ENCODE results near the gene CBX6. TPM values are rescaled to one million over a fixed set of nuclear protein-coding genes. Genes with fewer than 3 reads are reported as not detected.

The CBX6 gene
- total and polyA plus RNA-seq, 2 donors from 2014 or later: 24.9 to 113 TPM

DNA sequence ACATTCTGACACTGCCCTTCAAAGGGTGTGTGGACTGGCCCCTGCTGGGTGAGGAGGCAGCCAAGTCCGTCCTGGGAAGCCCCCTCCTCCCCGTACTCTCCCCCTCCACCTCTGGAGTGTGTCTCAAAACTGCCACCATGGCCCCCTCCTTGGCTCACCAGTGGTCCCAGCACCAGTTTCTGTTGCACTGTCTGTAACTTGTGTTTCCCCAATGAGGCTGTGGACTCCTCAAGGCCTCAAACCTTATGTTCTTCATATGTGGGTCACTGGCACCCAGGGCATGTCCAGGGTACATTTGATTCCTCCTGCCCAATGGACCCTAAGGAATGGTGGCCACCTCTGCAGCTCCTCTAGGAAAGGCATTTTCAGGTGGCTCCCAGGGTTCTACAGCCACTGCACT, 21.6 kb downstream of the CBX6 start:
- intact Hi-C loops (cut with DNase I): no loop called here
- TF ChIP-seq, protein P1, sequence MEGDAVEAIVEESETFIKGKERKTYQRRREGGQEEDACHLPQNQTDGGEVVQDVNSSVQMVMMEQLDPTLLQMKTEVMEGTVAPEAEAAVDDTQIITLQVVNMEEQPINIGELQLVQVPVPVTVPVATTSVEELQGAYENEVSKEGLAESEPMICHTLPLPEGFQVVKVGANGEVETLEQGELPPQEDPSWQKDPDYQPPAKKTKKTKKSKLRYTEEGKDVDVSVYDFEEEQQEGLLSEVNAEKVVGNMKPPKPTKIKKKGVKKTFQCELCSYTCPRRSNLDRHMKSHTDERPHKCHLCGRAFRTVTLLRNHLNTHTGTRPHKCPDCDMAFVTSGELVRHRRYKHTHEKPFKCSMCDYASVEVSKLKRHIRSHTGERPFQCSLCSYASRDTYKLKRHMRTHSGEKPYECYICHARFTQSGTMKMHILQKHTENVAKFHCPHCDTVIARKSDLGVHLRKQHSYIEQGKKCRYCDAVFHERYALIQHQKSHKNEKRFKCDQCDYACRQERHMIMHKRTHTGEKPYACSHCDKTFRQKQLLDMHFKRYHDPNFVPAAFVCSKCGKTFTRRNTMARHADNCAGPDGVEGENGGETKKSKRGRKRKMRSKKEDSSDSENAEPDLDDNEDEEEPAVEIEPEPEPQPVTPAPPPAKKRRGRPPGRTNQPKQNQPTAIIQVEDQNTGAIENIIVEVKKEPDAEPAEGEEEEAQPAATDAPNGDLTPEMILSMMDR (IDR thresholded peaks at IDR 0.05; ENCODE audit: borderline replicate concordance, extremely low read depth, insufficient read depth): no peak
- FAIRE-seq: no peak
- Histone ChIP-seq H3K9me3 (ENCODE audit: control insufficient read depth in 2 of 3, insufficient read depth in 1 of 3, low read length in 3 of 3) (no peaks in the 10 kb centered on the region), H3K27ac (ENCODE audit: low read depth in 2 of 2, low read length in 2 of 2) (no peak overlapping the region), H3K36me3 (ENCODE audit: control insufficient read depth in 2 of 3, insufficient read depth in 3 of 3, low read length in 3 of 3) (no peaks in the 10 kb centered on the region), H3K4me1 (ENCODE audit: control insufficient read depth in 2 of 3, insufficient read depth in 2 of 3, low read depth in 1 of 3, low read length in 3 of 3) (no peaks in the 10 kb centered on the region), H3K27me3 (ENCODE audit: control insufficient read depth, insufficient read depth, low read length) (no peaks in the 10 kb centered on the region), H3K9ac (ENCODE audit: low read length in 3 of 3) (no peak overlapping the region), H3K4me3 (ENCODE audit: low read length in 3 of 3) (no peak overlapping the region)
- peak in 1 of 5 donors; percentile 51 for DNase-seq

DNA sequence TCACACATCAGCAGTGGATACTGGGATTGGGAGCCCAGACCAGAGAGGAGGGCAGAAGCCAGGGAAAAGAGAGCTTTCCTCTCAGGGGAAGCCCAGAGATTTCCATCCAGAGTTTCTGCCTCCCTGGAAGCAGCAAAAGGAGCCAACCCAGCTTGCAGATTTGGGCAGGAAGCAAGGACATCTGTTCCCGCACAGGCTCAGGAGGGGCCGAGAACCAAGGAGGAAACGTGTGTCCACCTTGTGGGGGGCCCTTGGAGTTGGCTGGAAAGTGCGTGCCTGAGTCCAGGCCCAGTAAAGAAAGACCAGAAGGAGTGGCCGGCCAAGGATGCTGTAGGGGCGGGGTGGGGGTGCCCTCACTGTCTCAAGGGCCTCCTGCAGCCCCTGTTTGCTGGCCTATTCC, 22.2 kb downstream of the CBX6 start:
- intact Hi-C loops (cut with DNase I): loop anchor here (10.0 kb wide), 1 partner anchor 85 kb away; no protein-coding TSS in a partner anchor
- no peak overlapping the region for H3K4me3 ChIP-seq (ENCODE audit: low read length in 3 of 3)
- H3K9me3 ChIP-seq (ENCODE audit: control insufficient read depth in 2 of 3, insufficient read depth in 1 of 3, low read length in 3 of 3): no peaks in the 10 kb centered on the region
- H3K27me3 ChIP-seq (ENCODE audit: control insufficient read depth, insufficient read depth, low read length): no peaks in the 10 kb centered on the region
- H3K27ac ChIP-seq (ENCODE audit: low read depth in 2 of 2, low read length in 2 of 2): no peak overlapping the region
- no peaks in the 10 kb centered on the region for H3K36me3 ChIP-seq (ENCODE audit: control insufficient read depth in 2 of 3, insufficient read depth in 3 of 3, low read length in 3 of 3)
- FAIRE-seq: no peak
- peak in 1 of 5 donors; percentile 46 for DNase-seq
- no peak overlapping the region for H3K9ac ChIP-seq (ENCODE audit: low read length in 3 of 3)
- TF ChIP-seq, protein P1 (IDR thresholded peaks at IDR 0.05; ENCODE audit: borderline replicate concordance, extremely low read depth, insufficient read depth): no peak
- H3K4me1 ChIP-seq (ENCODE audit: control insufficient read depth in 2 of 3, insufficient read depth in 2 of 3, low read depth in 1 of 3, low read length in 3 of 3): no peaks in the 10 kb centered on the region

DNA sequence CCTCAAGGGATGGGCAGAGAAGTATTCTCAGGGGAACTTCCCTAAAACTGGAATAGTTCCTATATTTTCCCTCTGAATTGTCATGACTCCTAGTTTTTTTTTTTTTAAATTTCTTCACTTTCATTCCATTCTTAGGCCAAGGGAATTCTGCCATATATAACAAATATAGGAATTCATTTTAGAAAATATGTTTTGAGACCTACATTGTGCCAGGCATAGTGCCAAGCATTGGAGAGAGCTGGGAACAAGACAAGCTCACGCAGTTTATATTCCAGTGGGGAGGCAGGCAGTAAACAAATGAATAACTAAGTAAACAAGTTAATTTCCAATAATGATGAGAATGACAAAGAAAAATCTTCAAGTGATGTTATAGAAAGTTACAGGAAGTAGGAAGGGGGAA, 25.6 kb downstream of the CBX6 start:
- Histone ChIP-seq H3K9ac (ENCODE audit: low read length in 3 of 3) (no peak overlapping the region), H3K27ac (ENCODE audit: low read depth in 2 of 2, low read length in 2 of 2) (no peak overlapping the region), H3K9me3 (ENCODE audit: control insufficient read depth in 2 of 3, insufficient read depth in 1 of 3, low read length in 3 of 3) (no peaks in the 10 kb centered on the region), H3K27me3 (ENCODE audit: control insufficient read depth, insufficient read depth, low read length) (no peaks in the 10 kb centered on the region), H3K4me3 (ENCODE audit: low read length in 3 of 3) (no peak overlapping the region), H3K36me3 (ENCODE audit: control insufficient read depth in 2 of 3, insufficient read depth in 3 of 3, low read length in 3 of 3) (no peaks in the 10 kb centered on the region), H3K4me1 (ENCODE audit: control insufficient read depth in 2 of 3, insufficient read depth in 2 of 3, low read depth in 1 of 3, low read length in 3 of 3) (peaks cover 0 to 5% (median 0%) of the 10 kb centered on the region in 3 donors)
- no peak for DNase-seq
- TF ChIP-seq, protein P1 (IDR thresholded peaks at IDR 0.05; ENCODE audit: borderline replicate concordance, extremely low read depth, insufficient read depth): no peak
- FAIRE-seq: no peak
- intact Hi-C loops (cut with DNase I): loop anchor here (10.0 kb wide), 1 partner anchor 82 kb away; no protein-coding TSS in a partner anchor

Data from kidney (tissue), 14 donors.